ENCODE results near the gene QKI.
"Not testable (repeated sequence)": the region's sequence is repeated elsewhere in the genome, so short reads cannot be mapped to it uniquely, and the experiment has no call there.

DNA sequence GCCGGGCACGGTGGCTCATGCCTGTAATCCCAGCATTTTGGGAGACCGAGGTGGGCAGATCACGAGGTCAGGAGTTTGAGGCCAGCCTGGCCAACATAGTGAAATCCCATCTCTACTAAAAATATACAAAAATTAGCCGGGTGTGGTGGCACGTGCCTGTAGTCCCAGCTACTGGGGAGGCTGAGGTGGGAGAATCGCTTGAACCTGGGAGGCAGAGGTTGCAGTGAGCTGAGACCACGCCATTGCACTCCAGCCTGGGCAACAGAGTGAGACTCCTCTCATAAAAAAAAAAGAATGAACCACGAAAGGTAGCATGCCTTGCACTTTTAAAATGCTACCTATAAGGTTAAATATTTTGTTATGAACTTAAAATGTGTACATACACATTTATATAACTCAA is 19.0 kb downstream of the QKI start:
- TF ChIP-seq, protein P1, sequence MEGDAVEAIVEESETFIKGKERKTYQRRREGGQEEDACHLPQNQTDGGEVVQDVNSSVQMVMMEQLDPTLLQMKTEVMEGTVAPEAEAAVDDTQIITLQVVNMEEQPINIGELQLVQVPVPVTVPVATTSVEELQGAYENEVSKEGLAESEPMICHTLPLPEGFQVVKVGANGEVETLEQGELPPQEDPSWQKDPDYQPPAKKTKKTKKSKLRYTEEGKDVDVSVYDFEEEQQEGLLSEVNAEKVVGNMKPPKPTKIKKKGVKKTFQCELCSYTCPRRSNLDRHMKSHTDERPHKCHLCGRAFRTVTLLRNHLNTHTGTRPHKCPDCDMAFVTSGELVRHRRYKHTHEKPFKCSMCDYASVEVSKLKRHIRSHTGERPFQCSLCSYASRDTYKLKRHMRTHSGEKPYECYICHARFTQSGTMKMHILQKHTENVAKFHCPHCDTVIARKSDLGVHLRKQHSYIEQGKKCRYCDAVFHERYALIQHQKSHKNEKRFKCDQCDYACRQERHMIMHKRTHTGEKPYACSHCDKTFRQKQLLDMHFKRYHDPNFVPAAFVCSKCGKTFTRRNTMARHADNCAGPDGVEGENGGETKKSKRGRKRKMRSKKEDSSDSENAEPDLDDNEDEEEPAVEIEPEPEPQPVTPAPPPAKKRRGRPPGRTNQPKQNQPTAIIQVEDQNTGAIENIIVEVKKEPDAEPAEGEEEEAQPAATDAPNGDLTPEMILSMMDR (conservative IDR thresholded peaks at IDR 0.05; ENCODE audit: low read length): not testable (repeated sequence)
- TF ChIP-seq EZH2phosphoT487 (IDR thresholded peaks at IDR 0.05; ENCODE audit: borderline replicate concordance): not testable (repeated sequence)
